Central memory CD8-positive, alpha-beta T cell (primary cell): Measurements from ENCODE around the gene SLC35D3.
"Not testable (repeated sequence)": the region's sequence is repeated elsewhere in the genome, so short reads cannot be mapped to it uniquely, and the experiment has no call there.

Source experiments
- ATAC-seq: fragments of 150-1000 bp; cut with Tn5 transposase; replicated peaks from 2 replicates; pipeline ENCODE4 v1.10.0; 2022; ENCODE audit warnings: mild to moderate bottlenecking, moderate FRiP score, moderate number of reproducible peaks; ENCODE audit not compliant: poor library complexity, severe bottlenecking; ENCODE audit errors: extremely low read depth
- DNase-seq, 2 donors: peaks; one replicate each; pipeline ENCODE4 v3.0.0; 2021; ENCODE audit warnings: low spot score in 2 of 2
- H3K27ac Mint-ChIP-seq: one replicate; pipeline ENCODE4 v1.8.0; 2022; ENCODE audit warnings: low read depth, mild to moderate bottlenecking, moderate library complexity, mixed read lengths
- H3K27me3 Mint-ChIP-seq: one replicate; pipeline ENCODE4 v1.8.0; 2022; ENCODE audit warnings: mixed read lengths
- H3K36me3 Mint-ChIP-seq: one replicate; pipeline ENCODE4 v1.8.0; 2022; ENCODE audit warnings: mild to moderate bottlenecking, moderate library complexity, mixed read lengths; ENCODE audit not compliant: insufficient read depth
- H3K4me1 Mint-ChIP-seq: one replicate; pipeline ENCODE4 v1.8.0; 2022; ENCODE audit warnings: mixed read lengths
- H3K4me3 Mint-ChIP-seq: one replicate; pipeline ENCODE4 v1.8.0; 2022; ENCODE audit warnings: mild to moderate bottlenecking, moderate library complexity, mixed read lengths
- H3K9me3 Mint-ChIP-seq: one replicate; pipeline ENCODE4 v1.8.0; 2022; ENCODE audit warnings: mixed read lengths

SLC35D3 gene

DNA sequence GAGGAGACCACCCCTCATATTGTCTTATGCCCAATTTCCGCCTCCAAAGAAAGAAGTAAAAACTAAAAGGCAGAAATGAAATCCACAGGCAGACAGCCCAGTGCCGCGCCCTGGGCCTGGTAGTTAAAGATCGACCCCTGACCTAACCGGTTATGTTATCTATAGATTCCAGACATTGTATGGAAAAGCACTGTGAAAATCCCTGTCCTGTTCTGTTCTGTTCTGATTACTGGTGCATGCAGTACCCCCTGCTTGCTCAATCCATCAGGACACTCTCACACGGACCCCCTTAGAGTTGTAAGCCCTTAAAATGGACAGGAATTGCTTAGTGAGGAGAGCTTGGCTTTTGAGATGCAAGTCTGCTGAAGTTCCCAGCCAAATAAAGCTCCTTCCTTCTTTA lies 37.8 kb downstream of the SLC35D3 start:
- peaks cover 40% of the 10 kb centered on the region for H3K27me3 Mint-ChIP-seq
- not testable (repeated sequence) for H3K36me3 Mint-ChIP-seq, H3K4me3 Mint-ChIP-seq

DNA sequence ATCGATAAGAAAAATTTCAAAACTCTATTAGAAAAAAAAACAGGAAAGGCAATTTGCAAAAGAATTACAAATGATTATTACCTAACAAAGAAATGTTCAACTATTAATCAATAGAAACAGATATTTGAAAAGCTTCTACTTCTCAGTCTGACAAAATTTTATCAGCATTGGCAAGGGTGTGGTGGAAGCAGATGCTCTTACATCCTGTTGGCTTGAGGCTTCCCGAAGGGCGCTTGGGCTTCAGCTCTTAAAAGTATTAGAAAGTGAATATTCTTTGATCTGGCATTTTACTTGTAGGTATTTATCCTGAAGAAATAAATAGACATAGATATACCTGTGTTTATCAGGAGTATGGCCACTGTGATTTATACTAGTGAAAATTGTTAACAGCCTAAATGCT lies 38.7 kb downstream of the SLC35D3 start:
- Mint-ChIP-seq H3K4me3 (no peak overlapping the region), H3K27ac (no peak overlapping the region), H3K36me3 (no peaks in the 10 kb centered on the region), H3K4me1 (no peaks in the 10 kb centered on the region), H3K27me3 (peaks cover 48% of the 10 kb centered on the region), H3K9me3 (no peaks in the 10 kb centered on the region)
- DNase-seq (no peak), ATAC-seq (no peak)

More for the DNA sequence above, 37.8 kb downstream of the SLC35D3 start:
- H3K4me1 Mint-ChIP-seq, DNase-seq, H3K27ac Mint-ChIP-seq, H3K9me3 Mint-ChIP-seq, ATAC-seq: not testable (repeated sequence)

DNA sequence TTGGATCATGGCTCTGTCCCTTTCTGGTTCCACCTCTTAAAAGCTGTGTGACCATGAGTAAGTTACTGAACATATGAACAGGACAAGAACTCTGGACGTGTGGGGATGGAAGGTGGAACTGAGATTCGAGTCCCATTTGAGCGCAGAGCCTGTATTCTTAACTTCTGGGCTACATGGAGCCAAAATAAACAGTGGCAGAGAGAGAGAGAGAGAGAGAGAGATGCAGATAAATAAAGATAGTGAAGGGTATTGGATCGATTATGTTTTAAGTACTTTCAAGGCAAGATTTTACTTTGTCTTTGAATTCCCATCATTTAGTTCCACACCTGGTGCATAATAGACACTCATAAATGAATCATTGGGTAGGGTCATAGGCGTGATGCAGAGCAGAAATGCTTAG lies 39.7 kb downstream of the SLC35D3 start:
- H3K27ac Mint-ChIP-seq = no peak overlapping the region
- no peak overlapping the region for H3K4me3 Mint-ChIP-seq
- peaks cover 56% of the 10 kb centered on the region for H3K27me3 Mint-ChIP-seq
- ATAC-seq (no peak), DNase-seq (no peak)
- H3K4me1 Mint-ChIP-seq = no peaks in the 10 kb centered on the region
- H3K36me3 Mint-ChIP-seq = no peaks in the 10 kb centered on the region
- no peaks in the 10 kb centered on the region for H3K9me3 Mint-ChIP-seq

GRCh38 chr6:136962661-136963060 lies 40.6 kb downstream of the SLC35D3 start:
- DNase-seq (no peak), ATAC-seq (no peak)
- Mint-ChIP-seq H3K27ac (no peak overlapping the region), H3K4me1 (no peaks in the 10 kb centered on the region), H3K9me3 (no peaks in the 10 kb centered on the region), H3K36me3 (no peaks in the 10 kb centered on the region), H3K27me3 (peaks cover 58% of the 10 kb centered on the region), H3K4me3 (no peak overlapping the region)

GRCh38 chr6:136963259-136963658 lies 41.2 kb downstream of the SLC35D3 start:
- Mint-ChIP-seq H3K27me3 (peaks cover 61% of the 10 kb centered on the region), H3K36me3 (no peaks in the 10 kb centered on the region)

DNA sequence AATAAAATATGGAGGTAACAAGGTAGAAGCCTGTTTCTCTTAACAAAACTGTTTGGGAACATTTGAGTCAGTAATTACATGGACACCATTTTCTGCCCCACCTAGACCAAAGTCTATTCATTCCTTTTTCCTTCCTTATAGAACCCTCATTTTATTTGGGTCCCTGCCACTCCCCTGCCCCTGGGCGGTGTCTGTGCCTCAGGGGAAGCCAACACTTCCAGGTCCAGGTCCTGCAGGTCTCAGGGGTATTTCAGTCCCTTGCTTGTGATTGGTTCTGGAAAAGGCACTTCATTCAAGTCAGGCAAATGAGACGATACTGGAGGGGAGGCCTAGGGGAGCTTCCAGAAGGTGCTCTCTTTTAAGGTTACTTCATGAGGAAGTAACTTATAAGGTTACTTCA lies 42.3 kb downstream of the SLC35D3 start:
- ATAC-seq = no peak
- Mint-ChIP-seq H3K4me3 (no peak overlapping the region), H3K36me3 (no peaks in the 10 kb centered on the region), H3K27ac (no peak overlapping the region), H3K27me3 (peaks cover 61% of the 10 kb centered on the region), H3K9me3 (no peaks in the 10 kb centered on the region), H3K4me1 (no peaks in the 10 kb centered on the region)
- DNase-seq = no peak

More at GRCh38 chr6:136963259-136963658, 41.2 kb downstream of the SLC35D3 start:
- ATAC-seq (no peak), DNase-seq (no peak)
- Mint-ChIP-seq H3K4me3 (no peak overlapping the region), H3K27ac (no peak overlapping the region), H3K4me1 (no peaks in the 10 kb centered on the region), H3K9me3 (no peaks in the 10 kb centered on the region)

GRCh38 chr6:136967876-136968752 lies 46.0 kb downstream of the SLC35D3 start:
- Mint-ChIP-seq H3K4me1 (no peaks in the 10 kb centered on the region), H3K27me3 (peaks cover 47% of the 10 kb centered on the region), H3K9me3 (no peaks in the 10 kb centered on the region), H3K4me3 (no peak overlapping the region), H3K36me3 (no peaks in the 10 kb centered on the region), H3K27ac (no peak overlapping the region)
- DNase-seq (peak; percentile 44 to 46), ATAC-seq (peak; percentile 70)

DNA sequence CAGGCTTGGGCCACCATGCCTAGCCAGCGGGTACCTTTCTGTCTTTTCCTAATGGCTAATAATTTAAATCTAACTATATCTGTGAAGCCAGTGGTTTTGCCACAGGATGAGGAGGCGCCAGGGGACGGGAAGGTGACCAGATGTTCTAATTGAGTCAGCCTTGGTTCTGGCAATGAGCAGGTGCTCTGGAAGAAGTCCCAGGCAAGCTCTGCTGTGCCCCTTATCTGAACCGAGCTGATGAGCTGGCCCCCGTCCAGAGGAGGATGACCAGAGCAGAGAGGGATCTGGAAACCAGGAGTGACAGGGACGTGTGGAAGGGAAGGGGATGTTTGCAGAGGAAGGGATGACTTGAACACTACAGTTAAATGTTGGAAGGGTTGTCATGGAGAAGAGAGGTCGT lies 46.7 kb downstream of the SLC35D3 start:
- Mint-ChIP-seq H3K9me3 (no peaks in the 10 kb centered on the region), H3K4me1 (no peaks in the 10 kb centered on the region), H3K36me3 (no peaks in the 10 kb centered on the region), H3K4me3 (no peak overlapping the region), H3K27me3 (peaks cover 47% of the 10 kb centered on the region), H3K27ac (no peak overlapping the region)
- DNase-seq = no peak
- ATAC-seq = no peak

DNA sequence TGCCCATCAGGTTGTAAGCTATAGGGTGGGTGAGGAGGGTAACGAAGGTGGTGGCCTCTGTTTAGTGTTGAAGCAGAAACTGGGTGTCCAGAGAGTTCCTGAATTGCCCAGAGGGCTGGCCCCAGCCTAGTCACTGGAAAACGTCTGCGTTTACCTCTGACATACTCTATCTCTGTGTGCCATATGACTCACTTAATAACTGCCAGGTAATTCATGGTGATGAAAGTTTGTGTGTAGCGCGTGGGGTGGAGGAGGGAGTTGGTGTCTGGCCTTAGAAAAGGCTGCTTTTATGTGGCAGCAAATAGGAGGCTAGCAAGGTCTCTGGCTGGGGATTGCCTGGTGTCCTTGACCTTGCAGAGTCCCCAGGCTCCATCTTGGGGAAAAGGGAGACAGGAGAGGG lies 47.3 kb downstream of the SLC35D3 start:
- H3K4me3 Mint-ChIP-seq = no peak overlapping the region
- ATAC-seq (no peak), DNase-seq (no peak)
- H3K27me3 Mint-ChIP-seq = peaks cover 47% of the 10 kb centered on the region
- H3K9me3 Mint-ChIP-seq = no peaks in the 10 kb centered on the region
- H3K27ac Mint-ChIP-seq = no peak overlapping the region
- no peaks in the 10 kb centered on the region for H3K4me1 Mint-ChIP-seq
- H3K36me3 Mint-ChIP-seq = no peaks in the 10 kb centered on the region

DNA sequence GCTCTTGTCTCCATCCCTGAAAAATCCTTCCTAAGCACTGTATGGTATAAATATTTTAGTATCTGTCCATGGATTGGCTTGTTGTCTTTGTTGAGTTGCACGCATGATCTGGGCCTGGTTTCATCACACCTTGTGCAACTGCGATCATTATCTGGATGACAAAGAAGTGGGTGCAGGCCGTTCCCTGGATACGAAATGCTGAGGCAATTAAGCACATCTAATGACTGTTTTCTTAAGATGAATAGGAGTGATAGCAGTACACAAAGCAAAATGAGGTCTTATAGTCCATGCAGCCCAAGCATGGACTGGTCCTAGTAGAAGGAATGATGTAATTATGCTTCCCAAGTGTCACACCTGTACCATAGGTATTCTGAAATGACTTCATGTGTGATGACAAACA lies 47.8 kb downstream of the SLC35D3 start:
- DNase-seq (no peak), ATAC-seq (no peak)
- H3K27ac Mint-ChIP-seq = no peak overlapping the region
- no peaks in the 10 kb centered on the region for H3K36me3 Mint-ChIP-seq
- no peaks in the 10 kb centered on the region for H3K4me1 Mint-ChIP-seq
- peaks cover 46% of the 10 kb centered on the region for H3K27me3 Mint-ChIP-seq
- no peak overlapping the region for H3K4me3 Mint-ChIP-seq
- H3K9me3 Mint-ChIP-seq = no peaks in the 10 kb centered on the region

DNA sequence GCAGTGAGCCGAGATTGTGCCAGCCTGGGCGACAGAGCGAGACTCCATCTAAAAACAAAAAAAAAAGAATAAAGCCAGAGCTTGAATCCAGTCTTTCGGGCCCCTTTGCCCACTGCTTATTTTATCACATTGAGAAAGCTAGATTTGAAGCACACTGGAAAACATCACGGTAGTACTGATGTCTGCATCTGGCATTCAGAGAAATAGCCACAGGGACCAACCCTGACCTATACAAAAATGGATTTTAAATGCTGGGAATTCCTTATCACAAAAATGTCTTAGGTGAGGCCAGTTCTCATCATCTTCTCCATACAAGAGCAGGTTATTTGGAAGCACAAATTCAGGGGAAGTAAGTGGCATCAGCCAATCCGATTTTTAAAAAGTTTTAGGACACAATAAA lies 49.5 kb downstream of the SLC35D3 start:
- H3K36me3 Mint-ChIP-seq = no peaks in the 10 kb centered on the region
- peaks cover 39% of the 10 kb centered on the region for H3K27me3 Mint-ChIP-seq
- H3K4me3 Mint-ChIP-seq = no peak overlapping the region
- H3K4me1 Mint-ChIP-seq = no peaks in the 10 kb centered on the region
- H3K9me3 Mint-ChIP-seq = no peaks in the 10 kb centered on the region
- H3K27ac Mint-ChIP-seq = no peak overlapping the region
- ATAC-seq (no peak), DNase-seq (no peak)

DNA sequence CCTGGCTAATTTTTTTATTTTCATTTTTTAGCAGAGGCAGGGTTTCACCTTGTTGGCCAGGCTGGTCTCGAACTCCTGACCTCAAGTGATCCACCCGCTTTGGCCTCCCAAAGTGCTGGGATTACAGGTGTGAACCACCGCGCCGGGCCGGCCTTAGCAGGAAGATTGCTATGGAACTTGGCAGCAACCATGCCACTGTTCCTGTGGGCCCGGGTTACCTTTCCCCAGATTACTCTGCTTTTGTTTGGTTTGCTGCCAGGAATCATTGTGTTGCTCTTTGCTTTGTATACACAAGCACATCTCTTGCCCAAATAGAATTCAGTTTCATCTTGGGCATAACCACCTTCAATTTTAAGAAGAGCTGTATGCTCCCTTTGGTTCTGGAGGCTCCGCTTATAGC lies 51.7 kb downstream of the SLC35D3 start:
- Mint-ChIP-seq H3K27me3 (peaks cover 18% of the 10 kb centered on the region), H3K27ac (peak overlapping the region; percentile 38)
- H3K4me1 Mint-ChIP-seq, ATAC-seq, H3K36me3 Mint-ChIP-seq, DNase-seq, H3K4me3 Mint-ChIP-seq, H3K9me3 Mint-ChIP-seq: not testable (repeated sequence)
